Suprapubic skin (tissue), 4 donors: ENCODE measurements around the gene SIGLEC8. TPM values are rescaled to one million over a fixed set of nuclear protein-coding genes. Genes with fewer than 3 reads are reported as not detected.

Experiments used
- DNase-seq, 2 donors: peaks; one replicate each; pipeline ENCODE4 v3.0.0-alpha.2; 2019; ENCODE audit warnings: low spot score in 2 of 2
- H3K27ac ChIP-seq: fragments of 200-600 bp; sonication (generic); one replicate; pipeline ENCODE4 v1.5.1; 2019
- H3K27me3 ChIP-seq: fragments of 200-600 bp; sonication (generic); one replicate; pipeline ENCODE4 v1.5.1; 2019
- H3K36me3 ChIP-seq: fragments of 200-600 bp; sonication (generic); one replicate; pipeline ENCODE4 v1.5.1; 2019
- H3K4me1 ChIP-seq: fragments of 200-600 bp; sonication (generic); one replicate; pipeline ENCODE4 v1.5.1; 2019
- H3K4me3 ChIP-seq: fragments of 200-600 bp; sonication (generic); one replicate; pipeline ENCODE4 v1.5.1; 2019; ENCODE audit warnings: mild to moderate bottlenecking
- H3K9me3 ChIP-seq: fragments of 200-600 bp; sonication (generic); one replicate; pipeline ENCODE4 v1.5.1; 2019
- EP300 ChIP-seq: sonication (generic); formaldehyde crosslinking; IDR thresholded peaks from one replicate; pipeline ENCODE4 v1.6.1; 2017; ENCODE audit warnings: antibody characterized with exemption
- POLR2A ChIP-seq, 2 donors: fragments of 450-650 bp; IDR thresholded peaks; one replicate each; pipeline ENCODE4 v1.6.1; 2017; ENCODE audit warnings: antibody characterized with exemption in 2 of 2, mild to moderate bottlenecking in 2 of 2, moderate library complexity in 2 of 2
- POLR2AphosphoS5 ChIP-seq, 3 donors: sonication (generic); formaldehyde crosslinking; IDR thresholded peaks; one replicate each; pipeline ENCODE4 v1.6.1; 2017; ENCODE audit warnings: antibody characterized with exemption in 3 of 3
- WGBS: methylation state at CpG from one replicate; pipeline ENCODE4 v1.1.5; 2018; 5-methylcytosine and 5-hydroxymethylcytosine counted together
- total RNA-seq, 4 donors: library from RNA; depleted of rRNA; stranded (reverse); fragments of >200 nt; gene quantifications; one replicate each; pipeline ENCODE4 v1.1.0, GENCODE V29; 2016
- TF ChIP-seq, protein P1 (sequence below), 2 donors: fragments of 200-600 bp in 1 of 2; fragments of 450-650 bp in 1 of 2; sonication (generic) in 1 of 2; IDR thresholded peaks; one replicate each; pipeline ENCODE4 v1.5.1; 2016 to 2019; ENCODE audit warnings: antibody characterized with exemption in 2 of 2, mild to moderate bottlenecking in 1 of 2, moderate library complexity in 1 of 2

Gene SIGLEC8
- total RNA-seq, 4 donors from 2014 or later = 0.21 to 1.0 TPM; not detected in 2

DNA sequence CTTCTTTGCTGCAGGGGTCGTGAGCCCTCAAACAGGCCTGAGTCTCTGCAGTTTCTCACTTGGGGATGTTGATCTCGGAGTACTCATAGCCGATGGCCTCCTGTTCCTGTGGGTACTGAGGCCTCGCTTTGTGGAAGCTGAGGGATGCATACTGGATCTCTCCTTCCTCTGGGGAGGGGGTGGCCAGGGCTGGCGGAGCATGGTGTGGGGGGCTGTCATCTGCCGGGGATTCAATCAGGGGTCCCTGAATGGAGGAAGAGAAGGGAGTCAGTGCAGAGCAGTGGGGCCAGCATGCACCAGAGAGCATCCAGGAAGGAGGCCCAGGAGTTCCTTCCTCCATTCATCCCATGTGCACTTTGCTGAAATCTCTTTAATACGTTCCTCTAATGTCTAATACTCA is 33.3 kb upstream of the SIGLEC8 start:
- Histone ChIP-seq H3K9me3 (no peaks in the 10 kb centered on the region), H3K36me3 (no peaks in the 10 kb centered on the region), H3K27me3 (peaks cover 8% of the 10 kb centered on the region), H3K4me1 (no peaks in the 10 kb centered on the region), H3K4me3 (no peak overlapping the region), H3K27ac (no peak overlapping the region)
- WGBS = 77% methylated on average over 5 of the region's 7 CpGs
- TF ChIP-seq POLR2AphosphoS5 (IDR thresholded peaks at IDR 0.05) (no peak), POLR2A (IDR thresholded peaks at IDR 0.05) (no peak), EP300 (no peak)
- TF ChIP-seq, protein P1, sequence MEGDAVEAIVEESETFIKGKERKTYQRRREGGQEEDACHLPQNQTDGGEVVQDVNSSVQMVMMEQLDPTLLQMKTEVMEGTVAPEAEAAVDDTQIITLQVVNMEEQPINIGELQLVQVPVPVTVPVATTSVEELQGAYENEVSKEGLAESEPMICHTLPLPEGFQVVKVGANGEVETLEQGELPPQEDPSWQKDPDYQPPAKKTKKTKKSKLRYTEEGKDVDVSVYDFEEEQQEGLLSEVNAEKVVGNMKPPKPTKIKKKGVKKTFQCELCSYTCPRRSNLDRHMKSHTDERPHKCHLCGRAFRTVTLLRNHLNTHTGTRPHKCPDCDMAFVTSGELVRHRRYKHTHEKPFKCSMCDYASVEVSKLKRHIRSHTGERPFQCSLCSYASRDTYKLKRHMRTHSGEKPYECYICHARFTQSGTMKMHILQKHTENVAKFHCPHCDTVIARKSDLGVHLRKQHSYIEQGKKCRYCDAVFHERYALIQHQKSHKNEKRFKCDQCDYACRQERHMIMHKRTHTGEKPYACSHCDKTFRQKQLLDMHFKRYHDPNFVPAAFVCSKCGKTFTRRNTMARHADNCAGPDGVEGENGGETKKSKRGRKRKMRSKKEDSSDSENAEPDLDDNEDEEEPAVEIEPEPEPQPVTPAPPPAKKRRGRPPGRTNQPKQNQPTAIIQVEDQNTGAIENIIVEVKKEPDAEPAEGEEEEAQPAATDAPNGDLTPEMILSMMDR (IDR thresholded peaks at IDR 0.05) = no peak
- DNase-seq = no peak

DNA sequence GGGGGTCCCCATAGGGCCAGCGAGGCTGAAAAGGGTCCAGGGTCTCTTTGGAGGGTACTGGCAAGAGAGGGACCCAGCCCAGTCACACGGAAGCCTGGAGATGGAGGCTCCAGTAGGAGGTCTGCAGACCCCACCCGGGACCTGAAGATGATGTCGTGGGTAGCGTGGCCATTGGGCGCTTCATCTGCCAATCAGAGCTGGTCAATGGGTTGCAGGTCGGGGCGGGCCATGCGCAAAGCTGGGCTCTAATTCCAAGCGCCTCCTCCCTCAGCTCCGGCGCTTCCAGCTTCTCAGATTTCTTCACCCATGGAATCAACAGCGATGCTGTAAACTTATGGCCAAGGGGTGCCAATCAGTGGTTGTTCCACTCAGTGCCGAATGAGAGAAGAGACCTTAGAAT is 32.4 kb upstream of the SIGLEC8 start:
- H3K9me3 ChIP-seq = no peaks in the 10 kb centered on the region
- no peak overlapping the region for H3K4me3 ChIP-seq
- H3K36me3 ChIP-seq = no peaks in the 10 kb centered on the region
- peaks cover 8% of the 10 kb centered on the region for H3K27me3 ChIP-seq
- TF ChIP-seq POLR2A (IDR thresholded peaks at IDR 0.05) (no peak), POLR2AphosphoS5 (IDR thresholded peaks at IDR 0.05) (no peak), EP300 (no peak)
- TF ChIP-seq, protein P1 (IDR thresholded peaks at IDR 0.05) = no peak
- H3K27ac ChIP-seq = no peak overlapping the region
- no peaks in the 10 kb centered on the region for H3K4me1 ChIP-seq
- DNase-seq = no peak
- WGBS = 30% methylated on average over 6 of the region's 14 CpGs

DNA sequence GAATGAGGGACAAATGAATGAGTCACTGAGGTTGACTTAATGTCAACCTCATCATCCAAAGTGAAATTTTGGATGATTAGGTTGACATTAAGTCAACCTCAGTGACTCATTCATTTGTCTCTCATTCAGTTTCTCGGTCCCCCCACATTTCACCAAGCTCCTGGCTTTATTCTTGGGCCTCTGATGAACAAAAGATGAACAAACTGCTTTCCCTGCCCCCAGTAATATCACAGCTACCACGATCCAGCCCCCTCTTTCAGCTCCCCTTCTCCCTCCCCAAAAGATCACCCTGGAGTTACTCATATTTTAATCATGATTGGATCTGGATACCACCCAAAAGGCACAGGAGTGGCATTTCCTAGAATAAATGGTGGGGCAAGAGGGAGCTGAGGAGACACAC is 30.9 kb upstream of the SIGLEC8 start:
- TF ChIP-seq EP300 (no peak), POLR2A (IDR thresholded peaks at IDR 0.05) (no peak), POLR2AphosphoS5 (IDR thresholded peaks at IDR 0.05) (no peak)
- TF ChIP-seq, protein P1 (IDR thresholded peaks at IDR 0.05) = no peak
- H3K27me3 ChIP-seq = peaks cover 8% of the 10 kb centered on the region
- H3K9me3 ChIP-seq = no peaks in the 10 kb centered on the region
- H3K4me1 ChIP-seq = no peaks in the 10 kb centered on the region
- DNase-seq = no peak
- 44% methylated on average over 2 of the region's 2 CpGs for WGBS
- no peaks in the 10 kb centered on the region for H3K36me3 ChIP-seq
- H3K4me3 ChIP-seq = no peak overlapping the region
- no peak overlapping the region for H3K27ac ChIP-seq

DNA sequence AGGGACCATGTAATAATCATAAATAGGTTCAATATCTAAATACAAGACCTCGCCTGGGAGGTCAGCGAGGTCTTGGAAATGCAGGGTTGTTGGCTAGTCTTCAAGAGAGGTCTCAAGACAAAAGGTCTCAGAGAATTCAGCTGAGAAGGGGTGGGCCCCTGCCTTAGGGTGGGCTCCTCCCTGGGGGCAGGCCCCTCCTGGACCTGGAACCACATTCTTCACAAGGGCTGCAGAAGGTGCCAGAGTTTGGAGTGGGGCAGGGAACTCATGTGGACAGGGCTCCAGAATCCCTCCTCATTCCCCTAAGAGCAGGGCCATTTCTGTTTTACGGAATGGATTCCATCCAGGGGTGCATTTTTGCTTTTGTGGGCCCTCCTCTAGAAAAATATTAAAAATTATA is 30.2 kb upstream of the SIGLEC8 start:
- H3K27ac ChIP-seq = no peak overlapping the region
- no peaks in the 10 kb centered on the region for H3K9me3 ChIP-seq
- WGBS = 74% methylated on average over 3 of the region's 3 CpGs
- no peak overlapping the region for H3K4me3 ChIP-seq
- no peaks in the 10 kb centered on the region for H3K4me1 ChIP-seq
- H3K27me3 ChIP-seq = peaks cover 8% of the 10 kb centered on the region
- no peak for DNase-seq
- TF ChIP-seq POLR2AphosphoS5 (IDR thresholded peaks at IDR 0.05) (no peak), POLR2A (IDR thresholded peaks at IDR 0.05) (no peak), EP300 (no peak)
- TF ChIP-seq, protein P1 (IDR thresholded peaks at IDR 0.05) = no peak
- no peaks in the 10 kb centered on the region for H3K36me3 ChIP-seq

DNA sequence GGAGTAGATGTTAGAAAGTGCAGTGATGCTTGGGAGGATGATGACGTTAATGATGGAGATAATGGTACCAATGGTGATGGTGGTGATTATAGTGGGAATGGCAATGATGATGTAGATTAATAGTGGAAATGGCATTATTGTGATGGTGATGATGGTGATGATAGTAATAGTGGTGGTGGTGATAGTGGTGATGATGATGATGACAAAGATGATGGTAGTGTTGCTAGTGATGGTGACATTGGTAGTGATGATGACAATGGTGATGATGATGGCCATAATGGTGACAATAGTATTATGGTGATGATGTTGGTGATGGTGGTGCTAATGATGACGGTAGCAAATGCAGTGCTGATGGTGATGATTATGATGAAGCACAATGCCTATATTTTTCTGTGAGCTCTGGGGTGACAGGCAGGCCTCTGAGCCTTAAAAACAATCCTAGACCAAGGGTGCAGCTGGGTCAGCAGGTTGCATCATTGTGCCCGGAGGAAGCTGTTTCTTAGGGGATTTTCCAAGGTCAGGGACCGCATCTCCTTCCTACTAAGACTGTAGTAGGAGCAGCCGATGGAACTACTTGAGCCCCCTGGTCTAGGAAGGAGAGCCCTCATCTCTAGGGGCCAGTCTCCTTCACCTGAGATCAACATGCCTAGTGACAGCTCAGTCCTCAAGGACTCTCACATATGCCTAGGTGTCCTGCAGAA is 27.9 kb upstream of the SIGLEC8 start:
- Histone ChIP-seq H3K27ac (no peak overlapping the region), H3K27me3 (peaks cover 7% of the 10 kb centered on the region), H3K4me1 (no peaks in the 10 kb centered on the region), H3K36me3 (no peaks in the 10 kb centered on the region), H3K9me3 (no peaks in the 10 kb centered on the region), H3K4me3 (no peak overlapping the region)
- WGBS = 85% methylated on average over 5 of the region's 5 CpGs
- TF ChIP-seq POLR2AphosphoS5 (IDR thresholded peaks at IDR 0.05) (no peak), POLR2A (IDR thresholded peaks at IDR 0.05) (no peak), EP300 (no peak)
- TF ChIP-seq, protein P1 (IDR thresholded peaks at IDR 0.05) = no peak
- no peak for DNase-seq
